ENCODE results near the gene NBEA.

The NBEA gene

GRCh38 chr13:35534343-35534742, 592.3 kb downstream of the NBEA start:
- H3K4me3 ChIP-seq (ENCODE audit: low read length), result no peak overlapping the region
- no peak for DNase-seq (ENCODE audit: low read depth)
- TF ChIP-seq CTCF (conservative IDR thresholded peaks at IDR 0.05; ENCODE audit: low read length), result no peak

- H3K4me3 ChIP-seq (ENCODE audit: low read length), result no peak overlapping the region
- DNase-seq (ENCODE audit: low read depth), result no peak
- TF ChIP-seq CTCF (conservative IDR thresholded peaks at IDR 0.05; ENCODE audit: low read length), result no peak
These were observed 606.7 kb downstream of the NBEA start for GRCh38 chr13:35548790-35549189.

GRCh38 chr13:35549481-35549880, 607.4 kb downstream of the NBEA start:
- peak; percentile 73 for DNase-seq (ENCODE audit: low read depth)
- no peak overlapping the region for H3K4me3 ChIP-seq (ENCODE audit: low read length)
- no peak for TF ChIP-seq CTCF (conservative IDR thresholded peaks at IDR 0.05; ENCODE audit: low read length)

- DNase-seq (ENCODE audit: low read depth), result peak; percentile 41
- no peak overlapping the region for H3K4me3 ChIP-seq (ENCODE audit: low read length)
- no peak for TF ChIP-seq CTCF (conservative IDR thresholded peaks at IDR 0.05; ENCODE audit: low read length)
These were observed 610.2 kb downstream of the NBEA start for GRCh38 chr13:35552172-35552844.

GRCh38 chr13:35554972-35555623, 613.0 kb downstream of the NBEA start:
- H3K4me3 ChIP-seq (ENCODE audit: low read length), result no peak overlapping the region
- TF ChIP-seq CTCF (conservative IDR thresholded peaks at IDR 0.05; ENCODE audit: low read length), result no peak
- no peak for DNase-seq (ENCODE audit: low read depth)

GRCh38 chr13:35557475-35557874, 615.4 kb downstream of the NBEA start:
- TF ChIP-seq CTCF (conservative IDR thresholded peaks at IDR 0.05; ENCODE audit: low read length), result no peak
- no peak overlapping the region for H3K4me3 ChIP-seq (ENCODE audit: low read length)
- DNase-seq (ENCODE audit: low read depth), result no peak

GRCh38 chr13:35561540-35561939, 619.5 kb downstream of the NBEA start:
- no peak overlapping the region for H3K4me3 ChIP-seq (ENCODE audit: low read length)
- DNase-seq (ENCODE audit: low read depth), result no peak
- TF ChIP-seq CTCF (conservative IDR thresholded peaks at IDR 0.05; ENCODE audit: low read length), result no peak
